WI38 (cell line): ENCODE results near the gene DENND5B.
"Not testable (repeated sequence)": the region's sequence is repeated elsewhere in the genome, so short reads cannot be mapped to it uniquely, and the experiment has no call there.

Experiments used
- H3K4me3 ChIP-seq: 2 replicates; pipeline ENCODE4 v1.5.1; 2011; ENCODE audit warnings: low read depth, mild to moderate bottlenecking, control low read depth, low read length
- TF ChIP-seq, protein P1 (sequence below): IDR thresholded peaks from 2 replicates; pipeline ENCODE4 v1.5.1; 2012; ENCODE audit warnings: low read depth, mild to moderate bottlenecking, control low read depth, low read length

The DENND5B gene

GRCh38 chr12:31403099-31403607 lies 187.8 kb downstream of the DENND5B start:
- not testable (repeated sequence) for H3K4me3 ChIP-seq
- TF ChIP-seq, protein P1, sequence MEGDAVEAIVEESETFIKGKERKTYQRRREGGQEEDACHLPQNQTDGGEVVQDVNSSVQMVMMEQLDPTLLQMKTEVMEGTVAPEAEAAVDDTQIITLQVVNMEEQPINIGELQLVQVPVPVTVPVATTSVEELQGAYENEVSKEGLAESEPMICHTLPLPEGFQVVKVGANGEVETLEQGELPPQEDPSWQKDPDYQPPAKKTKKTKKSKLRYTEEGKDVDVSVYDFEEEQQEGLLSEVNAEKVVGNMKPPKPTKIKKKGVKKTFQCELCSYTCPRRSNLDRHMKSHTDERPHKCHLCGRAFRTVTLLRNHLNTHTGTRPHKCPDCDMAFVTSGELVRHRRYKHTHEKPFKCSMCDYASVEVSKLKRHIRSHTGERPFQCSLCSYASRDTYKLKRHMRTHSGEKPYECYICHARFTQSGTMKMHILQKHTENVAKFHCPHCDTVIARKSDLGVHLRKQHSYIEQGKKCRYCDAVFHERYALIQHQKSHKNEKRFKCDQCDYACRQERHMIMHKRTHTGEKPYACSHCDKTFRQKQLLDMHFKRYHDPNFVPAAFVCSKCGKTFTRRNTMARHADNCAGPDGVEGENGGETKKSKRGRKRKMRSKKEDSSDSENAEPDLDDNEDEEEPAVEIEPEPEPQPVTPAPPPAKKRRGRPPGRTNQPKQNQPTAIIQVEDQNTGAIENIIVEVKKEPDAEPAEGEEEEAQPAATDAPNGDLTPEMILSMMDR, result peak; percentile 79

DNA sequence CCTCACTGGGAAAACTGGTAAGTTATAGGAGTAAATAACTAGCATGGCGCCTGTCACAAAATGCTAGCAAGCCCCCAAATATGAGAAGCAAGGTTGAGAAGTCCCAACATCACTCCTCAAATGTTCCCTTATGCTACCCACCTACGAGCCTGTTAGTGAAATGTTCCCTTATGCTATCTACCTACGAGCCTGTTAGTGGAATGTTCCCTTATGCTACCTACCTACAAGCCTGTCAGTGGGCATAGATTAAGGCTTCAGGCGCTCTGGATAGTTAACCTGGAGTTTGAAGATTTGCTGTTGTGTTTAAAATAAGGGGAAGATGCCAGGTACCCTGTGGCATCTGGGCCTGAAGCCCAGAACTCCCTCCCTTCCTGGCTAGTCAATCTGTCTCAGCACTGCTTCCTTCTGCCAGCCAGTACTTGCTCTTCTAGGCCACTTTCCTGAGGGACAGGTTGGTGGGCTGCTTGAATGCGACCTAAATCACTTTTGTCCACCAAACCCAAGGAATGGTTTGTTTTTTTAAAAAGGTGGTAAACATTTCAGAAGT lies 197.9 kb downstream of the DENND5B start:
- TF ChIP-seq, protein P1, result no peak
- no peak overlapping the region for H3K4me3 ChIP-seq

DNA sequence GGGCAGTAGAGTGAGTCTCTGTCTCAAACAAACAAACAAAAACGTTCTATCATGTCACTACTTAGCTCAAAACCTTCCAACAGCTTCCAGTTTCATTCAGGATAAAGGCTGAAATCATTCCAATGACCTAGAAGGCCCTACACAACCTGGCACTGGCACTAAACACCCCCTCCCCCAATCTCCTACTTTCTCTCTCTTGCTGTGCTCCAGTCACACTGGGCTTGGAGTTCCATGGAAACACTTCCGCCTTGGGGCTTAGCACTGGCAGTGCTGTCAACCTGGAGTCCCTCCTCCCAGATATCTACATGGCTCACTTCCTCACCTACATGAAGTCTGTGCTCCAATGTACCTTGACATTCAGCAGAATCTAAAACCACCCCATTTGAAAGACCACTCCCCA lies 199.9 kb downstream of the DENND5B start:
- no peak overlapping the region for H3K4me3 ChIP-seq
- TF ChIP-seq, protein P1, result no peak

DNA sequence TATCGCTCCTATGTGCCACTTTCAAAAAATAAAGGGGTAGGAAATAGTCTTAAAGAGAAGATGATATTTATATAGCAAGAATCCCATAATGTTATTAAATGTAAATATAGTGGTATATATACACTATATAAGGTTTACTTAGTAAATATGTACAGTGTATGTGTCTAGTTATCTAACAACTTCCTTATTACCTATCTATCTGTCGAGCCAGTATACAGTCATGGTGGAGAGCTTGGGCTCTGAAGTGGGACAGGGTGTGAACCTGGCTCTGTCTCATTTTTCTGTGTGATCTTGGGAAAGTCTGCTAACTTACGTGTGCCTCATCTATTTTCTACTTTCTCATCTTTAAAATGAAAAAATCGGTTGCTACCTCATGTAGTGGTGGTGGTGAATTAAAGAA lies 202.2 kb downstream of the DENND5B start:
- TF ChIP-seq, protein P1, result no peak
- no peak overlapping the region for H3K4me3 ChIP-seq

DNA sequence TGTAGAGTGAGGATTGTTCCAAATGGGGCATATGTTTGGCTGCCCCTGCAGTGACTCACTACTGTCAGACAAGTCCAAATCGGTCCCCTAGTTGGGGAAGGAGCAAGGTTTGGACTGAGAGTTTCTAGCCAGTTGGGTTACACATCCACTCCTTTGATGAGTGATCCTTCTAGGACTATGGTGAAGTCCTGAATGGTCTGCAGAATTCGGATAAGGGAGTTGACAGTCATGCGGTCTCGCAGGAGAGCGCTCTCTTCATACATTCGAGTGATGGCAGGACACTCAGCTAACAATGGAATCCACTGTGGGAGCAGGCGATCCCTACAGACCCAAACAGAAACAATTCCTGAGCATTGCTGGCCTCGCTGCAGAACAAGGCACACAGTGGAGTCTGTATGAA lies 203.5 kb downstream of the DENND5B start:
- TF ChIP-seq, protein P1, result no peak
- H3K4me3 ChIP-seq, result no peak overlapping the region

DNA sequence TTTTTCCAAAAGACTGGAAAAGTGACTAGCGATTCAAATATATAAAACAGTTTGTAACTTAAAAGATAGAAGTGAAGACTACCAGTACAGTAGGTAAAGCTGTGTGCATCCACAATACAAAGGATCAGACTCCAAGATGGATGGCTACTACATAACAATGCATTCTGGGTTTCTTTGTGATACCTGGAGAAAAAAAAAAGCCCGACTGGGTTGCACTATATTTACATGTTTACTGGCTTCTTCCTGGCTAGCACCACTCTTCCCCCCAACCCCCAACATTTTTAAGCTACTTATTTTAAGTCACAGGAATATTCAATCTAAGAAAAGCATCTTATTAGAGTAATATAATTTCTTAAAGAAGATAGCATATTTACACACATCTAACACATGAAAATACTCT lies 203.9 kb downstream of the DENND5B start:
- TF ChIP-seq, protein P1, result no peak
- no peak overlapping the region for H3K4me3 ChIP-seq

- no peak overlapping the region for H3K4me3 ChIP-seq
- TF ChIP-seq, protein P1, result no peak
These were observed 204.6 kb downstream of the DENND5B start for GRCh38 chr12:31386364-31386777.

DNA sequence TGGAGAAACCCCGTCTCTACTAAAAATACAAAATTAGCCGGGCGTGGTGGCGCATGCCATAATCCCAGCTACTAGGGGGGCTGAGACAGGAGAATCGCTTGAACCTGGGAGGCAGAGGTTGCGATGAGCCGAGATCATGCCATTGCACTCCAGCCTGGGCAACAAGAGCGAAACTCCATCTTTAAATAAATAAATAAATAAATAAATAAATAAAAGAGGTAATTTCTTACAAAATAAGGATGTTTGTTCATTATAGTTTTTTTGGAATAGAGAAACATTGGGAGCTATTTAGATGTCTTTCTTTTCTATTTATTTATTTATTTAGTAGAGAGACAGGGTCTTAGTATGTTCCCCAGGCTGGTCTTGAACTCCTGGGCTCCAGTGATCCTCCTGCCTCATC lies 213.7 kb downstream of the DENND5B start:
- H3K4me3 ChIP-seq, result not testable (repeated sequence)

DNA sequence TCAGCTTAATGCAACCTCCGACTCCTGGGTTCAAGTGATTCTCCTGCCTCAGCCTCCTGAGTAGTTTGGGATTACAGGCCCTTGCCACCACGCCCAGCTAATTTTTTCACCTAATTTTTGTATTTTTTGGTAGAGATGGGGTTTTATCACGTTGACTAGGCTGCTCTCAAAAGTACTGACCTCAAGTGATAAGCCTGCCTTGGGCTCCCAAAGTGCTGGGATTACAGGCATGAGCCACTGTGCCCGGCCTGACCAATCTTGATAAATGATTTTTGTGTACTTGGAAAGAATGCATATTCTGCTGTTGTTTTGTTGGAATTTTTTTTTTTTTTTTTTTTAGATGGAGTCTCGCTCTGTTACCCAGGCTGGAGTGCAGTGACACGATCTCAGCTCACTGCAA lies 215.5 kb downstream of the DENND5B start:
- not testable (repeated sequence) for H3K4me3 ChIP-seq
